Bronchial epithelial cell (primary cell): ENCODE measurements around the gene SNRPE. TPM values are rescaled to one million over a fixed set of nuclear protein-coding genes. Genes with fewer than 3 reads are reported as not detected.
"Not testable (repeated sequence)": the region's sequence is repeated elsewhere in the genome, so short reads cannot be mapped to it uniquely, and the experiment has no call there.

Source experiments
- DNase-seq: peaks from one replicate; pipeline ENCODE4 v3.0.0-alpha.2; 2010; ENCODE audit warnings: low read depth
- FAIRE-seq: peaks from 2 replicates; lab custom pipeline; 2011; peaks lifted over from hg19 to GRCh38; lab: Jason Lieb, UNC
- H3K27me3 ChIP-seq: 2 replicates; pipeline ENCODE4 v1.5.1; 2011; ENCODE audit warnings: low read length; ENCODE audit not compliant: control insufficient read depth, insufficient read depth
- H3K36me3 ChIP-seq: 2 replicates; pipeline ENCODE4 v1.5.1; 2011; ENCODE audit warnings: low read length; ENCODE audit not compliant: control insufficient read depth, insufficient read depth
- H3K4me3 ChIP-seq: 2 replicates; pipeline ENCODE4 v1.5.1; 2011; ENCODE audit warnings: mild to moderate bottlenecking, low read depth, low read length, control low read depth
- total RNA-seq: library from RNA; depleted of rRNA; stranded (reverse); fragments of >200 nt; gene quantifications from 2 replicates; pipeline ENCODE4 v1.2.1, GENCODE V29; 2014
- TF ChIP-seq, protein P1 (sequence below): IDR thresholded peaks from 2 replicates; pipeline ENCODE4 v1.5.1; 2011; ENCODE audit warnings: mild to moderate bottlenecking, moderate library complexity, low read length, control low read depth, inconsistent platforms; ENCODE audit not compliant: insufficient read depth, severe bottlenecking

The SNRPE gene
- total RNA-seq, 1 donor from 2014 or later, result 41.9 TPM

DNA sequence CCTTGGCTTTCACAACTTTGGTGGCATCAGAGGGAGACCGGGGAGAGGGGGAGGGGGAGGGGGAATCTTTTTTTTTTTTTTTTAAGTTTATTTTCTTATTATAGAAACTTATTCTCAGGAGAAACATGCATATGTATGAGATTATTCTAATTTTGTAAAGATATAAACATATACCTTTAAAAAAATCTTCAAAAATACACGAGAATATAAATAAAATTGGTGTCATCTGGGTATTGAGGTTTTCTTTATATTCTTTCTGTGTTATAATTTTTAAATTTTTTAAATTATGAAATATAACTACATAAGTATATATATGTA lies 18.9 kb upstream of the SNRPE start:
- Histone ChIP-seq H3K27me3 (no peaks in the 10 kb centered on the region), H3K36me3 (peaks cover 8% of the 10 kb centered on the region), H3K4me3 (no peak overlapping the region)
- FAIRE-seq, result no peak
- TF ChIP-seq, protein P1, sequence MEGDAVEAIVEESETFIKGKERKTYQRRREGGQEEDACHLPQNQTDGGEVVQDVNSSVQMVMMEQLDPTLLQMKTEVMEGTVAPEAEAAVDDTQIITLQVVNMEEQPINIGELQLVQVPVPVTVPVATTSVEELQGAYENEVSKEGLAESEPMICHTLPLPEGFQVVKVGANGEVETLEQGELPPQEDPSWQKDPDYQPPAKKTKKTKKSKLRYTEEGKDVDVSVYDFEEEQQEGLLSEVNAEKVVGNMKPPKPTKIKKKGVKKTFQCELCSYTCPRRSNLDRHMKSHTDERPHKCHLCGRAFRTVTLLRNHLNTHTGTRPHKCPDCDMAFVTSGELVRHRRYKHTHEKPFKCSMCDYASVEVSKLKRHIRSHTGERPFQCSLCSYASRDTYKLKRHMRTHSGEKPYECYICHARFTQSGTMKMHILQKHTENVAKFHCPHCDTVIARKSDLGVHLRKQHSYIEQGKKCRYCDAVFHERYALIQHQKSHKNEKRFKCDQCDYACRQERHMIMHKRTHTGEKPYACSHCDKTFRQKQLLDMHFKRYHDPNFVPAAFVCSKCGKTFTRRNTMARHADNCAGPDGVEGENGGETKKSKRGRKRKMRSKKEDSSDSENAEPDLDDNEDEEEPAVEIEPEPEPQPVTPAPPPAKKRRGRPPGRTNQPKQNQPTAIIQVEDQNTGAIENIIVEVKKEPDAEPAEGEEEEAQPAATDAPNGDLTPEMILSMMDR, result no peak
- DNase-seq, result no peak

DNA sequence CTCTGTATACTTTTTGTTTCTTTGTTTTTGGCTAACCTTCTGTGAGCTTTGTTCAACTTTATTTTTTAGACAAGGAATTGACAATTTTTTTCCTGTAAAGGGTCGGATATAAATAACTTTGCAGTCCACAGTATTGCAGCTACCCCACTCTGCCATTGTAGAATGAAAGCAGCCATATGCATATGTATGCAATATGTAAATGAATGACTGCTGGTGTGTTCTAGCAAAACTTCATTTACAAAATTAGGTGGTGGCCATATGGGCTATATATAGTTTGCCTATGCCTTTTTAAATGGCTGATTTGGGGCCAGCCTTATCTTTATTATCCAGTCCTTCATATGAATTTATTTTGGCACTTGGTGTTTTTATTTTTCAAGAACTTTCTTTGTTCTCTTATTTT lies 18.0 kb upstream of the SNRPE start:
- TF ChIP-seq, protein P1, result no peak
- FAIRE-seq (no peak), DNase-seq (no peak)
- H3K27me3 ChIP-seq, result no peaks in the 10 kb centered on the region
- peaks cover 9% of the 10 kb centered on the region for H3K36me3 ChIP-seq
- H3K4me3 ChIP-seq, result no peak overlapping the region

DNA sequence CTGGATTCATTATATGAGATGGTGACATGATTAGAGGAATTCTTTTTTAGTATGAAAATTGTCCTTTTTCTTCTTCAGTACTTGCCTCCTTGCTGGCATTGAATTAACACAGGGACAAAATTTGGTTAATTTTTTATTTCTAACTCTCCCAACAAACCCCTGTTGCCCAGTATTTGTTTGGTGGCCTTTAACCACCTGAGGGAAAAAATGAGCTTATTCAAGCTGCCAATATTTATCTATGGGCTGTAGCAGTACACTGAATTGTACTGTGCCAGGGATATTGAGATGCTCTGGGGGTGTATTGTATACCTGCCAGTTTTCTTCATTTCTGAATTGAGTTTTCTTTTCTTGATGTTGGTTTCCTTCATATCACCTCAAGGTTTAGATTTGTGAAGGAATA lies 8.3 kb upstream of the SNRPE start:
- DNase-seq, FAIRE-seq, H3K27me3 ChIP-seq, H3K4me3 ChIP-seq: not testable (repeated sequence)
- H3K36me3 ChIP-seq, result peaks cover 12% of the 10 kb centered on the region

DNA sequence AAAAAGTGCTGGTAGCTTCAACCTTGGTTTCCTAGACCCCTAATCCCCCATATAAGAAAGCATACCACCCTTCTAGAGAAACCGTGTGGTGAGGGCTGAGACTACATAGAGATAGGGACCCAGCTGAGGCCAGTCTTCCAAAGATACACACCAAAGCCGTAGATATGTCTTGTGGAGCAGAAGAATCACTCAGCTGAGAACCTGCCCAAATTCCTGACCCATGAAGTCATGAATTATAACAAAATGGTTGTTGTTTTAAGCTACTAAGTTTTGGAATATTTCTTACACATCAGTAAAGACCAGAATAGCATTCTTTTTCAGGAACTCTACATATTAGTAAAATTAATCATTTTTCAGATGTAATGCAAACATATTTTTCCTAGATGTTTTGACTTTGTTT lies 3.3 kb upstream of the SNRPE start:
- no peak for FAIRE-seq
- no peak overlapping the region for H3K4me3 ChIP-seq

DNA sequence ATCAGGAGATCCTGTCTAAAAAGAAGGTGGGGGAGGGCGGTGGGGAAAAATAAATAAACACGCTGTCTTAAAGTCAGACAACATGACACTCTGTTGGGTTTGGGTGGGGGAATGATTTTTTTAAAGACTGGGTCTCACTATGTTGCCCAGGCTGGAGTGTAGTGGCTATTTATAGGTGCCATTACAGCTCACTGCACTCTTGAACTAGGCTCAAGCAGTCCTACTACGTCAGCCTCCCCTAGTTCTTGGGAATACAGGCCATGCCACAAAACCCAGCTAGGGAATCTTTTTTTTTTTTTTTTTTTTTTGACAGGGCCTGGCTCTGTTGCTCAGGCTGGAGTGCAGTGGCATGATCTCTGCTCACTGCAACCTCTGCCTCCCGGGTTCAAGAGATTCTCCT lies 2.4 kb upstream of the SNRPE start:
- no peak for DNase-seq
- FAIRE-seq, result no peak
- no peak overlapping the region for H3K4me3 ChIP-seq
- TF ChIP-seq, protein P1, result no peak
- no peaks in the 10 kb centered on the region for H3K27me3 ChIP-seq
- no peaks in the 10 kb centered on the region for H3K36me3 ChIP-seq

More for the DNA sequence above, 3.3 kb upstream of the SNRPE start:
- H3K27me3 ChIP-seq, result no peaks in the 10 kb centered on the region
- peak; percentile 61 for DNase-seq
- TF ChIP-seq, protein P1, result no peak
- no peaks in the 10 kb centered on the region for H3K36me3 ChIP-seq

DNA sequence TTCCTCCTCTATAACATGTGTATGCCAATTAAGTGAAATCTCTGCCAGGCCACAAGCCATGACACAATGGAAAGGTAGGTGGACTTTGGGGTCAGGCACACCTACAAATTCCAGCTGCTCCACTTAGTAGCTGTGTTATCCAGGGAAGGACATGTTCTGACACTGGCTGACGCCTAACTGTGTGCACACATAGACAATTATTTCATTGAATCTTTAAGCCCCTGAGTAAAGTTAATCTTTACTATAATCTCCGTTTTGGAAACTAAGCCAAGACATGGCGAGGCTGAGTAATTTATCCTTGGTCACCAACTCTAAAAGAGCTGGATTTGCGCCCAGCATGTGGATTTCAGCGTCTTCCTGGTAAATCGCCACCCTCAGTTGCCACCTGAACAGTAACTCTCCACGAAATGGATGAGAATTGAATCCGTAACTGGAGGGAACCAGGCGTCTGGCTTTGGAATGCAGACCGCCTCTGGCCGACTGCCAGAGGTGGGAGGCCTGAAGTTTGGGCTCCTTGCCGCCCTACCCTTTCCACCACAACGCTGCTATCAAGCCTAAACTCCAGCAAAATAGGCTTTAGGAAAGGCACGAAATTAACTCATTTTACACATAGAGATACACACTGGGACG lies 888 bp upstream of the SNRPE start:
- FAIRE-seq (no peak), DNase-seq (peak; percentile 88)
- TF ChIP-seq, protein P1, result no peak
- peak overlapping the region; percentile 96 for H3K4me3 ChIP-seq
- no peaks in the 10 kb centered on the region for H3K27me3 ChIP-seq
- H3K36me3 ChIP-seq, result peaks cover 6% of the 10 kb centered on the region
